HG03432 (cell line): ENCODE measurements around the gene CAMKK1.
"Not testable (repeated sequence)": the region's sequence is repeated elsewhere in the genome, so short reads cannot be mapped to it uniquely, and the experiment has no call there.

Experiments used
- ATAC-seq: cut with Tn5 transposase; IDR thresholded peaks from one replicate; pipeline ENCODE4 v1.9.1; 2021; ENCODE audit warnings: mild to moderate bottlenecking, moderate library complexity; ENCODE audit not compliant: unreplicated experiment

The CAMKK1 gene

DNA sequence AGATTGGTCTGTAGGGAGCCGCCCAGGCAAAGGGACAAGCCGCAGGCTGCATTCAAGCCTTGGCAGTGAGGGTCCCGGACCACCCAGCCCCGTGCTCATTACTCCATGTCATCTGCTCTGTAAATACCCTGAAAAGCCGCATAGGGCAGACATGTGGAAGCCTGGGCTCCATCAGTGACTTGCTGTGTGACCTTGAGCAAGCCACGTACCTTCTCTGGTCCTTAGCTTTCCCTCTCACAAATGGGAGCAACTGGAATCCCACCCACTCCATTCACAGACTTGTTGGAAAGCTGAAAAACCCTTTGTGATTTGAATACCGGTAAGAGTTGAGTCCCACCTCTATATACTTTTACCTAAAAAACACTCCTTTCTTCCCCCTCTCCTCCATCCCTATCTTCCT is 11.9 kb downstream of the CAMKK1 start:
- no peak for ATAC-seq

DNA sequence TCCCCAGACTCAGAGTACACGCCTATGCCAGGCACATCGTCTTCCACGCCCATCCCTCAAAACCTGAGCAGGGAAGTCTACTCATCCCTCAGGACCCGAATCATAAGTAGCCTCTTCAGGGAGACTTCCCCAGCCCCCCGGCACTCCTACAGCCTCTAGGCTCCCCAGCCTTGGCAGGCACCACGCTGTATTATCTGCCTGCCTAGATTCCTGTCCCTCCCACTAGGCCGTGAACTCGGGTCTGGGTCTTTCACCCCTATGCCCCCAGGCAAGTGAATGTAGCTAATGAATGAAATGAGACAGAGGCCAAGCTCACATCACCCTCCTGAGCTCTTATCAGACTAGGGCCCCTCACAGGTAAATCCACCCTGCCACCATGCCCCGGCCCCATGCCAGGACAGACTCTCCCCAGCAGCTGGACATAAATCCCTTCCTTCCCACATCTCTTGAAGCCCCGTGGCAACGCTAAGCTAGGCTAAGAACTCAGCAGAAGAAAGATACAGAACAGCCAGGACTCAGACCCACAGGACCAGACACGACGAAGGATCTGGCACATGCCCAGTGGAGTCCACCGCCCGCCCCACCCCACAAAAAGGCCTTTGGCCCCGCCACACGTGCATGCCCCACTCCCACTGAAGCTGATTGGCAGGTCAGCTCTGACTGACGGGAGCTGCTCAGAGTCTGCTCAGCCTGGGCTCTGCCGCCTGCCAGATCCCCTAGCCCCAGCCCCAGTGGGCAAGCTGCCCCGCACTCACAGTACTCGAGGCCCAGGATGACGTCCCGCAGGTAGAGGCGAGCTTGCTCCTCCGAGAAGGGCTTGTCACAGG is 13.0 kb downstream of the CAMKK1 start:
- no peak for ATAC-seq

GRCh38 chr17:3879186-3879585 is 13.7 kb downstream of the CAMKK1 start:
- no peak for ATAC-seq

DNA sequence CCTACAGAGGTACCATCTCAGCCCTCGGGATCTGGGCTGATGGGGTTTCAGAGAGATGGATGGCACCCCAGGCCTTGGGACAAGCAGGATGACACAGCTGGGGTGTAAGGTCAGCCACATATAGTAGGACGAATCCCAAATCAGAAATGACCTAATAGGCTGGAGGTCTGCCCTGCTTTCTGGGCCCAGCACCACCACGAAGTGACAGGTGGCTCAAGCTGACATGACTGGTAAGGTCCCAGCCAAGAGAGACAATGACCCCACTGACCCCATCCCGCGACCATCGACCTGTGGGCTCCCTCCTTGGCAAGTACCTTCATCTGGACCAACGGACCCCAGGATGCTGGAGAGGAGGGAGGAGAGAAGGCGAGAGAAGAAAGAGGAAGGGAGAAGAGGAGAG is 15.6 kb downstream of the CAMKK1 start:
- no peak for ATAC-seq

DNA sequence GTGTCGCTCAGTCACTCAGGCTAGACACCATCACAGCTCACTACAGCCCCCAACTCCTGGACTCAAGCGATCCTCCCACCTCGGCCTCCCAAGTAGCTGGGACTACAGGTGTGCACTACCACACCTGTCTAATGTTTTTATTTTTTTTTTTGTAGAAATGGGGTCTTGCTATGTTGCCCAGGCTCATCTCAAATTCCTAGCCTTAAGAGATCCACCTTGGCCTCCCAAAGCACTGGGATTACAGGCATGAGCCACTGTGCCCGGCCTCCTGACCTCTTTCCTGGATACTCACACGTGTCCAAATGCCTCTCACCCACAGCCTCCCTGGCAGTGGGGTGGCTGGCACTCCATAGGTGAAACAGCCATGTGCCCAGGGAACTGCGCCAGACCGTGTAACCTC is 17.5 kb downstream of the CAMKK1 start:
- no peak for ATAC-seq

DNA sequence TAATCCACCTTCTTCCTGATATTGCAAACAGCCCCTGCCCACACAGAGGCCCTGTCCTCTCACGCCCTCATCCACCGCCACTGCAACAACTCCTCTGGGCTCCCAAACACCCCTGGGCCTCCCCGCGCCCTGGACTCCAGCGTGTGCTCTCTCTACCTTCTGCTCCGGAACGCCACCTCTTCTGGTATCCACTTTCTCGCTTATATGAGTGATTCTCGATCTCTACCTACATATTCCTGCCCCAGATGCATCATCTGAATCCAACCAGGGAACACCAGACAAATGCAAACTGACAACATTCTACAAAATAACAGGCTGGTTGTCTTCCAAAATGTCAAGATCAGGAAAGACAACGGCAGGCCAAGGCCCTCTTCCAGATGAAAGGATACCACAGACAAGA is 19.0 kb downstream of the CAMKK1 start:
- ATAC-seq = no peak

DNA sequence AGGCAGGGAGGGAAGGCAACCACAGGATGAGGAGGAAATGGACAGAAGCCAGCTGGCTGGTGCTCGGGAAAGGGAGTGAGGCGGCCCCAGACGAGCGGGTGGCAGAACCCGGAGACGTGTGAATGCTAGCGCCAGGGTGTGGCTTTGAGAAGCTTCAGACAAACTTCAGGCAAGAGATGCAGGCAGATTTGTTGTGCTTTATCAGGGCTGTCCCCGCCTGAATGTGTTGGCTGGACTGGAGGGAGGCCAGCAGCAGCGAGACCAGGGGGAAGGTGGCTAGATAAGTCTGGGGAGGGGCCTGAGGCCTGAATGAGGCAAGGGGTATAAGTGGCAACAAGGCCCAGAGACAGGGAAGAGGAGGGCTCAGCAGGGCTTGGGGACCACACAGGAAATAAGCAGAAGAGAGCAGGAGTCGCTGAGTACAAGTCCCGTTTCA is 22.0 kb downstream of the CAMKK1 start:
- ATAC-seq = peak; percentile 63

- no peak for ATAC-seq
These were observed 25.2 kb downstream of the CAMKK1 start for GRCh38 chr17:3867606-3868005.

GRCh38 chr17:3867106-3867505 is 25.7 kb downstream of the CAMKK1 start:
- no peak for ATAC-seq

DNA sequence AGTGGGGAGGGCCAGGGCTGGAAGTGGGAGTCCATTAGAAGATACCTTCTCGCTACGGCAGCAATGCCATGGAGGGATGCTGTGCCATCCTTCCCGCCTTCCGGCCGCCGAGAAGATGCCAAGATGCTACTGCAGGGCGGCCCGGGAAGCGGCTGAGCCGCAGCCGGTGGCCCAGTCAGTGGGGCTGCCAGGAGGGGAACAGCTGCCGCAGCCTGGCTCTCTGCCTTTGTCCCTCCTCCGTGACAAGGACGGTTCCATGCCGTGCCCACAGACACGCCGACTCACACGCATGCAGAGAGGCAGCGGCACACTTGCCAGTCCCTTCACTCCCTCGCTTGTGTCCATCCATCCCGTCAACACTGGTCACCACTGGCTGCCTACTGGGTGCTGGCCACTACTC is 26.6 kb downstream of the CAMKK1 start:
- no peak for ATAC-seq

DNA sequence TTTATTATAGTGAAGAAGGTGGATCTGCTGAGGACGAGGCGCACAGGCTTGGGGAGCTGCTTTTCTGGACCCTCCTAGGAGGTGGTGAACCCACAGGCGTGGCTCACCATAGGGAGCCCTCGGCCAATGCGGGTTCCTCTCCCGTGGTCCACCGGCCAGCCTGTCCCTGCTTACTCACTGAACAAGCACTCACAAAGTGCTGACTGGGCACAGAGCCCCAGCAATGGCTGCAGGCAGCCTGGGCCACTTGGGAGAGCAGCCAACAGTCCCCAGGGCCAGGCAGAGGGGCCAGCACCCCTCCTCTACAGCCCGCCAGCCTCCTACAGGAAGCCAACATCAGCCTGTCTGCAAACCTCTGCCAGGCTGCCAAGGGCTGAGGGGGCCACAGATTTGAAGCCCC is 27.7 kb downstream of the CAMKK1 start:
- ATAC-seq = no peak

DNA sequence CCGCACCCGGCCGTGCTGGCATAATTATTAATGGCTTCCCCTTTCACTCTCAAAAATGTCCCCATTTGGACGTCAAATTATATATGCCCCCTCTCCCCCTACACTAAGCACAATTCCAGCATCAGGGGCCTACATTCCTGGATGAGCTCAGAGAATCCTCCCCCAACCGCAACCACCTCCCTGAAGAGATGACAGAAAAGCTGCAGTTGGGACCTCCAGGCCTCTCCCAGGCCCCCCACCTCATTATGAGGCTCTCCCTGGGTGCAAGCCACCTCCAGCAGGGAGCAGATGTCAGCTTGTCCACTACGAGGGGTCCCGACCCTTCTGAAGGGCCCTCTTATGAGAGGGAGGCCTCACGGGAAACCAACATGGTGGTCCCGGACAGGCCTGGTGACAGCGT is 28.3 kb downstream of the CAMKK1 start:
- no peak for ATAC-seq

DNA sequence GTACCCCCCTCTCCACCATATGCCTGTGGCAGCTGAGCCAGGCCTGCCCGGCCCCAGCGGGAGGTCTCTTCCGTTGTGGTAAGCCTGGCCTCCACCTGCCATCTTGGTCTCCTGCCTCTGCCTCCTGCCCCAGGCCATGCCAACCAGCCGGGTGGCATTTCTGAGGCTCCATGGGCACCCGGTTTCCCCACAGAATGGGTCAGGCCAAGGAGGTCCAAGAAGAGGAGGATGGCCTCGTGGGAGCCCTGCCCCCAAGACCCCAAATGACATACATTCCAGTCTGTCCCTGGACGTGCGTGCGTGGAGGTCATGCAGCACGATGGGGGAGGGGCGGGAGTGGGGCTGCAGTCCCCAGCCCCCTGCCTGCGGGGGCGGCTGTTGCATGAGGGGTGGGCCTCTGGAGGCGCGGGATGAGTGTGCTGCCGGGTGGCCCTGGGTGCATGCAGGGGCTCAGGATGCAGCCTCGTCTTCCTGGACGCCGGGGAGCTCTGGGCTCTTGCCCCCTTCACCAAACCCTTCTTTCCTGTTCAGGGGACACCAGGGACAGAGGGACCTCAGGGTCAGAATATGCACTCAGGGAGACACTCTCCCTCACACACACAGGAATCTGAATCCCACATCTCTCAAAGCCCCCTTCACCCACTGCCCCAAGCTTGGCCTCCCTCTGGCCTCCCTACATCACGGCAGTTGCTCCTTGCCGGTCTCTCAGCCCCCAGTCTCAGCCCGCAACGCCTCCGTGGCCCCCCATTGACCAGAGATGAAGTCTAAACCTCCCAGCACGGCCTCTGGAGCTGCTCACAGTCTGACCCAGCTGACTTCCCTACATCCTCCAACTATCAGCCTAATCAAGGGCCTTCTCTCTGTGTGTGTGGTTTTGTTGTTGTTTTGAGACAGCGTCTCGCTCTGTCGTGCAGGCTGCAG is 30.8 kb downstream of the CAMKK1 start:
- ATAC-seq = no peak

DNA sequence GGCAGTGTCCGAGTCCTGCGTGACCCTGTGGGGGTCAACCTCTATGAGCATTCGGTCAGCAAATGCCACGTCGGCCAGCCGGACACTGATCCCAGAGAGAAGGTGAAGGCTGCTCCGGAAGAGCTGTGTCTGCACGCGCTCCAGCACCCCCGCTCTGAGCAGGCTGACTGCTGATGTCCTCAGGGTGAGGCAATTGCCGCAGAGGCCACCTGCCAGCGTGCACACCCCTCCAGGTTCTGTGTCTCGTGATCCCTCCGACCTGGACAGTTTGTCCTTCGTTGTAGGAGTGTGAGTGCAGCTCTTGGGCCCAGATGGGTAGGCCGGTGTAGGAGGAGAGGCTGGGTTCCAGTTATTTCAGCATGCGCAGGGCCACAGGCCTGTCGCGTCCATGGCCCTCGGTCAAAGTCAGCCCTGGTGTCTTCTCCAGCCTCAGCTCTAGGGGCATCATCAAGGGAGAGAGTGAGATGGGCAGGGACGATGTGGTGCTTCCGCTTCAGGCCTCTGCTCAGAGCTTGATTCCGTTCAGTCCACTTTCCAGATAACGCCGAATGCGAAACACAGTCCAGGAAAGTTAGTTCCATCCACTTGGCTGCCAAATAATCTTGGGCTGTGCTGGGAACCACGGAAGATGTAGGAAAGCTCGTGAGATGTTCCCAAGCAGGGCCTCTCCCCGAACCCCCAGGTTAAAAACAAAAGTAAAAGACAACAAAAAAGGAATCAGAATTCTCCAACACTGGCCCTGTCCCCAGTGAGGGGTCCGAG is 31.7 kb downstream of the CAMKK1 start:
- ATAC-seq = no peak

GRCh38 chr17:3859940-3860339 is 32.9 kb downstream of the CAMKK1 start:
- ATAC-seq = no peak

DNA sequence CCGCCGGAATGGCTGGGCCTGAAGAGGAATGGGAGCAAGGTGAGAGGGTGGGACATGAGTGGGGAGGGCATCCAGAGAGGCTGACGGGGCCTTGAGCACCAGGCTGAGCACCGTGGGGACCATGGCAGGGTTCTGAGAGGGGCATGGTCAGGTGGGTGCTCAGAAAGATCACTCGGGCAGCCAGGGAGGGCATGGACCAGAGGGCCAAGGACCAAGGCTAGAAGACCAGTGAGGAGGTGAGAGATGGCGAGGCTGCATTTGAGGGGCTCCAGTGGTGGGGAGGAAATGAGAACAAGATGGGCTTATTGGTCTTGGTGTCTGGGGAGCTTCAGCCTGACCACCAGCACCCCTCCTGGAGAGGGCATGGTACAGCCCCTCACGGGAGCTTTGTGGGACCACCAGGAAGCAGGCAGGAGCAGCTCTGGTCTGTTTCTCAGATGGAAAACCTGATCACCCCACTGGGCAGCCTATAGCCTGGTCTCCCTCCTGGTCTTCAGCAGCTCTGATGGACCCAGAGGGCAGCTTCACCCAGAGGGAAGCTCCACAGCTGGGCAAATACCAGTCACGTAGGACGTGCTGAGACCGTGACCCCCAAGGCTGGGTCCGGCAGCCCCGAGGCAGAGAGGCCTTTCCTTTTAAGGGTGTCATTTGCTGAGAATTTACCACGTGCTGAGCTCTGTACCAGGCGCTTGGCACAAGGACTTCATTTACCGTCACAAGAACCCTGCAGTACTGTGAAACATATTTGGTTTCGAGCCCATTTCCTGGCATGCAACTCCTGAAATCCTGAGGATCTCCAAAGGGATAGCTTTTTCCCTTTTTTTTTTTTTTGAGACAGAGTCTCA is 35.4 kb downstream of the CAMKK1 start:
- no peak for ATAC-seq

DNA sequence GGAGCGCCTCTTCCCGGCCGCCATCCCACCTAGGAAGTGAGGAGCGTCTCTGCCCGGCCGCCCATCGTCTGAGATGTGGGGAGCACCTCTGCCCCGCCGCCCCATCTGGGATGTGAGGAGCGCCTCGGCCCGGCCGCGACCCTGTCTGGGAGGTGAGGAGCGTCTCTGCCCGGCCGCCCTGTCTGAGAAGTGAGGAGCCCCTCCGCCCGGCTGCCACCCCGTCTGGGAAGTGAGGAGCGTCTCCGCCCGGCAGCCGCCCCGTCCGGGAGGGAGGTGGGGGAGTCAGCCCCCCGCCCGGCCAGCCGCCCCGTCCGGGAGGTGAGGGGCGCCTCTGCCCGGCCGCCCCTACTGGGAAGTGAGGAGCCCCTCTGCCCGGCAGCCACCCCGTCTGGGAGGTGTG is 38.6 kb downstream of the CAMKK1 start:
- ATAC-seq = not testable (repeated sequence)

GRCh38 chr17:3852561-3852960 is 40.3 kb downstream of the CAMKK1 start:
- no peak for ATAC-seq

DNA sequence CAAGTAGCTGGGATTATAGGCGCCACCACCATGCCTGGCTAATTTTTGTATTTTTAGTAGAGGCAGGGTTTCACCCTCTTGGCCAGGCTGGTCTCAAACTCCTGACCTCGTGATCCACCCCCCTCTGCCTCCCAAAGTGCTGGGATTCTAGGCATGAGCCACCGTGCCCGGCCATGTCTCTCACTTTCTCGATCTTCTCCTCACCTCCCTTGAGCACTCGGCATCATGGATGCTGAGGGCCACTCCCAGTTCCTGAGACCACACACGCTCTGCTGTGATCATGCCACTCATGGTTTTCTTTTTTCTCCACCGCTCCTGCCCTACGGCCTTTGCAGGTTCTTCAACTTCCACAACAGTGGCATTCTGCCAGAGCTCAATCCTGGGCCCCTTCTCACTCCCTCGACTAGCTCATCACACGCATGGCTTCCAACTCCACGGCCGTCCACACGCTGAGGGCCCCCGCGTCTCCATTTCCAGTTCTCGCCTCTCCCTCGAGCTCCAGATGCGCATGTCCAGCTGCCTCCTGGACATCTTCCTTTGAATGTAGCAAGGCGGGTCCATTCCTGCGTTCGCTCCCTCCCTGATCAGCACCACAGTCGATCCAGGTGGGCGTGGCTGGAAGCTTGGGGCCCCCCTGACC is 41.3 kb downstream of the CAMKK1 start:
- no peak for ATAC-seq
